T-helper 22 cell (primary cell): ENCODE data around the gene HS3ST3B1.

Experiments
- DNase-seq: peaks from one replicate; pipeline ENCODE4 v3.0.0-alpha.2; 2020; ENCODE audit warnings: low read depth

HS3ST3B1 gene

GRCh38 chr17:14321476-14321949 lies 20.6 kb downstream of the HS3ST3B1 start:
- DNase-seq: no peak

GRCh38 chr17:14321980-14322776 lies 21.3 kb downstream of the HS3ST3B1 start:
- no peak for DNase-seq

- DNase-seq: no peak
Observed at GRCh38 chr17:14323522-14323981, 22.7 kb downstream of the HS3ST3B1 start.

DNA sequence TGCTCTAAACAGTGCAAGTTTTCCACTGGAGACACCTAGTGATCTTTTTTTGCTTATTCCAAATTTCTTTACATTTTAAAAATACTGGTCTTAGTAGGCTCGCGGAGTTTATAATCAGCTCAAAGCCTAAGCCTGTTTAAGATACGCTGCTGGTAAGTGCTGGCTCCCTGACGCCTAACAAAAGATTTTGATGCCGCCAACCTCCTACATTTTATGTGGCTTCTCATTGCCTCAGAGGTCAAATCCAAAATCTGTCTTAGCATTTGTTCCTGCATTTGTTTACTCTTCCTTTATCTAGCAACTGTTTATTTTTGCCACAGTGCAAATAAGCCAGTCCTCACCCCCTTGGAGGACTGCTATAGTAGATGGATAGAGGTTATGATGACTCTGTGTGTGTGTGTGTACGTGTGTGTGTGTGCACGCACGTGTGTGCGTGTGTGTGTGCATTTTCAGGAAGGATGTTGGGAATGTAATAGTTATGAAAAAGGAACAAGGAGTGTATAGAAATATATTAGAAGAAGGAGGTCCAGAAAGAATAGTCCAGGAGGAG lies 24.8 kb downstream of the HS3ST3B1 start:
- DNase-seq: no peak

DNA sequence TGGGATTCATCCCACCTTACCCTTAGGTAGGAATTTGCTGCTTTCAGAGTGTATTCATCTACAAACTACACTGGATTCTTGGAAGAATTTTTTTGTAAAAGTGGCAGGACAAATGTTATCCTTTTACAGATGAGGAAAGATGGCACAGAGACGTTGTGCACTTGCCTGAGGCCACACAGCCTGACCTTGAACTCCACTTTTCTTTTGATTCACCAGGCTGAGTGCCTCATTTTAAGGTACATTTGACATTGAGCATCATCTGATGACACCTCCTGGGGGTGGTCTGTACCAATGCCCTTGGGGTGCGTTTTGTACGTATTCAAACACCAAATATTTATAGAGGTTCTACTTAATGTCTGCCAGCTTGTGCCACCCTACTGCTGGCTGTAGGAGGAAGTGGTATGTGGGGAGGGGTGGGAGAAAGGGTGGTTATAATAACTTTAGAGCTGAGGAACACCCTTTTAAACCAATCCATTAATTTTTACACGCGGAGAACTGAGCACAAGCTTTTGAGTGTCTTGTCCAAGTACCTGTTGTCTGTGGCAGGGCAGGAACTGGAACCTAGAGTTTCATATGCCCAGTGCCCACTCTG lies 29.1 kb downstream of the HS3ST3B1 start:
- no peak for DNase-seq

DNA sequence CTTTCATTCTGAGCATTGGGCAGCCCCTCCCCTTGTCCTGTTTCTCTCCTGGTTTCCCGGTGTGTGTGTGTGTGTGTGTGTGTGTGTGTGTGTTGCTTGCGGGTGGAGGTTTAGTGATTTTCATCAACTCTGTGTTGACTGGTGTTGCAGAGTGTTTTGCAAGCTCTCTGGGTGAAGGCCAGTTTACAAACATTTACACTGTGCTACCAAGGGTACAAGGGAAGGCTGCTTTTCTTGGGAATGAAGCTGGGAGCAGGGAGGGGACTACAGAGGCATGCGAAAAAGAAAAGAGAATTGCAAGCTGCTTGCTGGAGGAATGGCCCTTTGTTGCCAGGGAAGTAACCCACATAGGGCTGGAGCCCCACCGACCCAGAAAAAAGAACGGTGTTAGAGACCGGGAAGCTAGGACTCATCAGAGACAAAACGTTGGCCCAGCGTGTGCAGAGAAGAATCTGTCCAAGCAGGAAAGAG lies 29.6 kb downstream of the HS3ST3B1 start:
- no peak for DNase-seq

DNA sequence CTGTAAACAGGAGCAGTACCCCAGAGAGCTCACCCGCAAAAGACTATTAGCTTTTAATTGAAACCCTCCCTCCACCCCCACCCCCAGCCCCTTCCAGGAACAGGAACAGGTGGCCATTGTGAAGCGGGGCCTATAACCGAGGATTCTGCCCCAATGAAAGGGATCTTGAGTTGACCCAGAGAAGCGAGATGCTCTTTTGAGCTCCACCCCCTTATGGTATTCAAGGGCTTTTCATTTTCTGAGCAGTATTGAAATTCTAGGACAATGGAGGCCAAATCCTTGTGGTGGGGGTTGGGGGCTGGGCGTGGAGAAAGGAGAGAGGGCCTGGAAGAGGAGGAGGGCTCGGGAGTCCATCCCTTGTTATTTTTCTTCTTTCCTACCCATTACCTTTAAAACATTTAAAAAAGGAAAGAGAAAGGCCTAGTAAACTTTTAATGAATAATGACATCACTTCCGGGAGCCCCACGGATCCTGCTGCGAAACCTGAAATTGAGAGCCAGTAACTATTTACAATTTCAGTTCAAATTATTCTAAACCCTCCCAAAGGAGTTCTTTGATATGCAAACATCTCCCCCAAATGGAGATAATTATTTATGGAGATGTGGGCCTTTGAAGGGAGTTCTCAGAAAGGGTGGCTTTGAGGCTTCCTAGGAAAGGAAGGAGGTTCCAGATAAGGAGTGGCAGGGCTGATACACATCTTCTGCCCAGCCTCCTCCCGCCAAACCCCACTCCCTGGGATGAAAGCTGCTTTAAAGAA lies 30.5 kb downstream of the HS3ST3B1 start:
- no peak for DNase-seq

DNA sequence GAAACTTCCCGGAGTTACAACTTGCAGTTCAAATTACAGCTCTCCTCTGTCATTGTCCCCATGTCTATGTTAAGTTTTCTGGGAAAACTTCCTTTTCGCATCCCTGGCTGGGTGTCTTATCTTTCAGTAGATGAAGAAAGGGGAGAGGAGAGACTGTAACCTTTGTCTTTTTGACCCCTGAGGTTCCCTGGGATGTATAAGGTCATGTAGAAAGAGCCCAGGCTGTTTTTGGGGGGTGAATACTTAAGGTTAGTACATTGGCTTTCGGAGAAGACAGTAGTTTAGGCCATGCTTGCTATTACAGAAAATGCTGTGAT lies 31.1 kb downstream of the HS3ST3B1 start:
- DNase-seq: no peak

GRCh38 chr17:14332331-14332730 lies 31.4 kb downstream of the HS3ST3B1 start:
- DNase-seq: no peak

DNA sequence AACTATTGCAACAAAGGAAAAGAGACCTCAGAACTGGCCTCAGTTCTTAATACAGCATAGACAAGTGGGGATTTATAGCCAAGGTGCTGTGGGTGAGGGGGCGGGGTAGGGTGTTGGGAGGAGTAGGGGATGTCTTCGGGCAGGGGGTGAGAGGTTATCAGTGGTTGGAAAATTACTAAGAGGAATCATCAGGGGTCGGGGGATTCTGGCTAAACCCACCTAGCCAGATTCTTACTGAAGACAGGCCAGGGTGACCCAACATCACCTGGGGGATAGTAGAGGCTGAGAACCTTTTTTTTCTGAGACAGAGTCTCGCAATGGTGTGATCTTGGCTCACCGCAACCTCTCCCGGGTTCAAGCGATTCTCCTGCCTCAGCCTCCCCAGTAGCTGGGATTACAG lies 32.6 kb downstream of the HS3ST3B1 start:
- DNase-seq: no peak

- no peak for DNase-seq
Observed at GRCh38 chr17:14334276-14334840, 33.5 kb downstream of the HS3ST3B1 start.

DNA sequence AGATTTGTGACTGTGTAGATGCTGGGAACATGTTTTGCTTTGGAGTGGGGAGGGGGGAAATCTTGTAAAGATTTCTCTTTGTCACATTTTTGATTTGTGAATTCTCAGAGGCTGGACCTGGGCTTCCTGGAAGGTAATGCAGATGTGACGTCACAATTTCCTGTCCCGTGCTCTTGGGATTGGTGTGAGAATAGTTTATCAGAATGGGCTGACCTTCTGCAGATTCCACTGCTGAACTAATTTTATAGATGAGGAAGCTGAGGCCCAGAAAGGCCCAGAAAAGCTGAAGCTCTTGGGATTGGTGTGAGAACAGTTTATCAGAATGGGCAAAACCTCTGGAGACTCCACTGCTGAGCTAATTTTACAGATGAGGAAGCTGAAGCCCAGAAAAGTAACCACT lies 34.0 kb downstream of the HS3ST3B1 start:
- DNase-seq: no peak

DNA sequence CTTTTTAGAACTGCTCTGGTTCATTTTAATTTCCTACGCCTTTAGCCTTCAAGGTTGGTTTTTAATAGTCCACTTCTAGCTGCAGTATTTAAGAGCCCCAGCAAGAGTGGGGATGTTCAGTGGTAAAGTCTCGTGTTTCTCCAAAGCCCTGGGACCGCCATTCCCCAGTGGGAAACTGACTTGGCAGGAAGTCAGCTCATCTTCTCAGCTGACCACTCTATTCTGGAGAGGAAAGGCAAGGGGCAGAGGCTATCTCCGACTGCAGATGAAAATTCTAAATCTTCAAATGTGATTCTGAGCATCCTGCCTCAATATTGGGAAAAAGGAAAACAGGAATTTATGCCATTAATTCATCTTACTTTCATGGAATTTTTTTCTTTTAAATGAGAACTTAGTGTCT lies 35.5 kb downstream of the HS3ST3B1 start:
- no peak for DNase-seq

- DNase-seq: no peak
Observed at GRCh38 chr17:14337596-14338079, 36.8 kb downstream of the HS3ST3B1 start.

DNA sequence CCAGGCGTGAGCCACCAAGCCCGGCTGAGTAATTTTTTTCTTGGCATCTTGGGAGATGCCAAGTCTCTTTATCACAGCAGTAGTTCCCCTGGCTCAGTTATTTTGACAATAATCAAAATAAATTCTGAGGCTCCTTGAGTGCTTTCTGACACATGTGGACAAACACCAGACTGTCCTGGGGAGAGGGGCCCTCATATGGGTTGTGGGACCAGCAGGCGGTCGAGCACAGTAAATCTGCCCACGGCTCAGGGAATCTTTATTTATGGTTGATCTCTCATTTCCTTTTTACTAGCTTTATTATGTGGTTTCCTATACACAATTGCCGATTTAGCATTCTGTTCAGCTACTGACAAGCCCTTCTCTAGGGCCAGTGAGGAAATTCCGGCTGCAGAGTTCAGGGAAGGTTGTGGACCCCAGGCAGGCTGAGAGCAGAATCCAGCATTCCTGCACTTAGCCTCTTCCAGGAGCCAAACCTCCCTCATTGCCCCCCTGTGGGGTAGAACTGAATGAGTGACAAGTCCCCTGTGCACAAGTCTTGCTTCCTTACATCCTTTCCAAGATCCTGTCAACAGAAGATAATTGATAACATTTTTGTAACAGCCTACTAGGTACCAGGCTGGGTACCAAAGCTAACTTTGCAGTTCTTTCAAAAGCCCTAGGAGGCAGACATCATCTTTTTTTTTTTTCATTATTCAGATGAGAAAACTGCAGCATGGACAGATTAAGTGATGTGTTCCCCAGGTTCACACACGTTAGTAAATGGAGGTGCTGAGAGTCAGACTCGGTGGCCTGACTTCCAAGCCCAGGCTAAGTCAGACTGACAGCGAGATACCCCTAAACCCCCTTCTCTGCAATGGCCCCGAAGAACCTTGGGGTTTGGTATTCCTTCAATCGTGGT lies 40.2 kb downstream of the HS3ST3B1 start:
- no peak for DNase-seq

DNA sequence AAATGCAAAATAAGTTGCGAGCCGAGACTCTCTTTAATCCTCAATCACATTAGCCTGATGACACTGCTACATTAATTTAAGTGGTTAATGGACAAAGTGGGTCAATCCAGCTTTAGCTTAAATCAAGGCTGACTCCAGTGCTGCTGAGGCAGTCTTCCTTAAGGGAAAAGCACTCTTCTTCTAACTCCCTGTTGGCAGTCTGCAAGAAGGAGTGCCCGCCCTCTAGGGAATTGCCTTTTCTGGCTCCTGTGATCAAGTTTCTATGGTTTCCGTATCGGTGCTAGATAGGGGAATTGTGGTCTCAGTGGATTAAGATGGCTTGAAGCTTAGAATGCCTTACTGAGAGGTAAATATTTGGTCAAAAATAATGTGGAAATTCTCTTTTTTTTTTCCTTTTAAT lies 41.0 kb downstream of the HS3ST3B1 start:
- no peak for DNase-seq

DNA sequence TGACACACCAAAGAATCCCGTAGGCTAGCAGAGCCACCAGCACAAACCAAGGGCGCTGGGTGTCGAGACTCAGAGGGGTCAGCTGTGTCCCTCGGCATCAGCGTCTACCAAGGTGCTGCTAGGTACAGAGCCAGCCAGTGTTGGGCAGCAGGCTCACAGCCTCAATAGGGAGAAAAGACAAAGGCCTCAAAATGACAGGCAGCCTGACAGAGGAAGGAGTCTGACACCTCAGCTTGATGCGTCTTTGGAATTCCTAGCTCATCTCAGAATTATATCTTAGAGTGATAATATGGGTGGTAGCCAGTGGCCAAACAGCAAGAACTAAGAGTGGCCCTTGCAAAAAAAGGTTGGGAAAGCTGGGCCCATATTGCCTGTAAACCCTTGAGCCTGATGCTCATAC lies 45.9 kb downstream of the HS3ST3B1 start:
- DNase-seq: no peak

DNA sequence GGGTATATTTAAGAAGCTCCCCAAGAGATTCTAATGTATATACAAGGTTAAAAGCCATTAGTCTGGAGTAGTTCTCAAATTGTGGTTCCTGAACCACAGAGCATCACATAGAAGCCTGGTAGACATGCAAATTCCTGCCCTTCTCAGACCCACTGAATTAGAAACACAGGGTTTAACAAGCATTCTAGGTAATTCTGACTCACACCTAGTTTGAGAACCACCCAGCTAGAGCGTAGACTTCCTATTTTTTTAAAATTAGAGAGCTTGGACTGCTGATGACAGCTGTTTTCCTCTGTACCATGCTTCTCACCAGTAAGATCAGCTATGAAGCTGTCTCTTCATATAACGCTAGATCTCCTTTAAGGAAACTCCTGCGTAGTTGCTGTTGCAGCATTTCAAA lies 50.6 kb downstream of the HS3ST3B1 start:
- no peak for DNase-seq

DNA sequence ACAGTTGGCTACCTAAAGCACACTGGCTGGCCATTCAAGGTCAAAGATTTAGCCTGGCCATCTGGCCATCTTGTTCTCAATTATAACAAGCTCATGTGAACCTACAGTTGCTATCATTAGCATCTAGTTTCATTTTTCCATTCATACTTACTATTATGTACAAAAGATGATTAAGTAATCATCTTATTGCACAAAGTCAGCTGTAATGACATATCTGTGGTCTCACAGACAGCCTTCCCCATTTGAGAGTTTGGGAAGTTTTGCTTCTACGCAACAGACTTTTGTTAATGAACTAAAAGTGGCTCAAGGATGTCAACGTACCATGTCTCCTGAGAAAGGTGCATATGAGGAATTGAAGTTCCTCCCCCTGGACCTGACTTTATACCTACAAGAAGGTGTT lies 51.3 kb downstream of the HS3ST3B1 start:
- DNase-seq: no peak

- no peak for DNase-seq
Observed at GRCh38 chr17:14353861-14354474, 53.1 kb downstream of the HS3ST3B1 start.

DNA sequence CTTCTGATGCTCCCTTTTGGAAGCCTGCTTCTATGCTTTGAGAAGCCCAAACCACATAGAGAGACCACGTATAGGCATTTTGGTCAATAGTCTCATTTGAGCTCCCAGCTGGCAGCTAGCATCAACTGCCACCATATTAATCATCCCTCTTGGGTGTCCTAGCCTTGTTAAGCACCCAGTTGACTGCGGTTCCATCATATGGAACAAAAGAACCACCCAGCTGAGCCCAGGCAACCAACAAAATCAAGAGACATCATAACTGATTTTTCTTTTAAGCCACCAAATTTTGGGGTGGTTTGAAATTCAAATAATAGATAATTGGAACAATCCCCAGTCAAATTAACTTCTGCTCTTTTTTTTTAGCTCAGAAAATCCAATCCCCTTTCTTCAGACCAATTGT lies 53.9 kb downstream of the HS3ST3B1 start:
- no peak for DNase-seq
